CD4-positive, alpha-beta T cell (primary cell): ENCODE data around the gene MED31. TPM values are rescaled to one million over a fixed set of nuclear protein-coding genes. Genes with fewer than 3 reads are reported as not detected.

Source experiments
- ATAC-seq: fragments of 200-7000 bp; cut with Tn5 transposase; one replicate; pipeline ENCODE4 v1.10.0; 2022; ENCODE audit warnings: mild to moderate bottlenecking; ENCODE audit not compliant: poor library complexity
- CTCF ChIA-PET: fragments of 350-600 bp; sonication (Branson Sonifier 250); formaldehyde crosslinking; loops from one replicate; lab custom pipeline; 2021; ENCODE audit warnings: antibody characterized with exemption, inconsistent platforms; lab: Charles Lee
- POLR2A ChIA-PET: fragments of 350-600 bp; sonication (Branson Sonifier 250); formaldehyde crosslinking; loops from one replicate; lab custom pipeline; 2021; ENCODE audit warnings: antibody characterized with exemption, inconsistent platforms; lab: Charles Lee
- DNase-seq, 14 experiments: peaks; one replicate each; pipeline ENCODE4 v3.0.0-alpha.2; 2013 to 2020; ENCODE audit warnings: mixed read lengths in 2 of 14
- H3K27ac ChIP-seq, 2 donors: one replicate each; pipeline versions ENCODE4 v1.5.1 to v1.7.0; 2013; ENCODE audit warnings: low read length in 2 of 2, low read depth in 1 of 2, mild to moderate bottlenecking in 1 of 2
- H3K27me3 ChIP-seq, 2 experiments: 1 replicate in 1 of 2; 2 replicates in 1 of 2; pipeline versions ENCODE4 v1.6.1 to v1.7.0; 2013; ENCODE audit warnings: low read length in 2 of 2, control low read depth in 1 of 2, mild to moderate bottlenecking in 1 of 2, moderate library complexity in 1 of 2; ENCODE audit not compliant: insufficient read depth in 2 of 2, control insufficient read depth in 1 of 2
- H3K36me3 ChIP-seq: one replicate; pipeline ENCODE4 v1.6.1; 2013; ENCODE audit warnings: low read length, control low read depth; ENCODE audit not compliant: insufficient read depth
- H3K4me1 ChIP-seq: one replicate; pipeline ENCODE4 v1.6.1; 2013; ENCODE audit warnings: low read length, control low read depth; ENCODE audit not compliant: insufficient read depth
- H3K4me3 ChIP-seq: one replicate; pipeline ENCODE4 v1.5.1; 2013; ENCODE audit warnings: mild to moderate bottlenecking, low read length, moderate library complexity
- H3K9me3 ChIP-seq, 2 experiments: 1 replicate in 1 of 2; 2 replicates in 1 of 2; pipeline versions ENCODE4 v1.6.1 to v1.7.0; 2013; ENCODE audit warnings: low read length in 2 of 2, mild to moderate bottlenecking in 2 of 2, control low read depth in 1 of 2, moderate library complexity in 1 of 2; ENCODE audit not compliant: control insufficient read depth in 1 of 2, insufficient read depth in 1 of 2
- H3K27ac Mint-ChIP-seq: one replicate; pipeline ENCODE4 v1.8.0; 2020; ENCODE audit warnings: mixed read lengths
- H3K27me3 Mint-ChIP-seq: one replicate; pipeline ENCODE4 v1.8.0; 2021; ENCODE audit warnings: mixed read lengths
- H3K36me3 Mint-ChIP-seq: one replicate; pipeline ENCODE4 v1.8.0; 2021; ENCODE audit warnings: low read depth, mixed read lengths
- H3K4me1 Mint-ChIP-seq: one replicate; pipeline ENCODE4 v1.8.0; 2021; ENCODE audit warnings: low read depth, mixed read lengths
- H3K4me3 Mint-ChIP-seq: one replicate; pipeline ENCODE4 v1.8.0; 2020; ENCODE audit warnings: mild to moderate bottlenecking, mixed read lengths
- H3K9me3 Mint-ChIP-seq: one replicate; pipeline ENCODE4 v1.8.0; 2020; ENCODE audit warnings: mixed read lengths
- CTCF ChIP-seq: fragments of 200-600 bp; IDR thresholded peaks from one replicate; pipeline ENCODE4 v1.8.0; 2022; ENCODE audit warnings: antibody characterized with exemption, mild to moderate bottlenecking
- intact Hi-C, 2 experiments: fragments of 100-400 bp; cut with DNase I in 1 of 2; cut with micrococcal nuclease in 1 of 2; formaldehyde crosslinking; loops; one replicate each; pipeline versions ENCODE4 v1.15.1 to v1.9.0; 2023 to 2025; cut with DNase I, micrococcal nuclease
- total RNA-seq, 174 experiments: library from RNA in 2 of 174; stranded (reverse) in 2 of 174; gene quantifications; one replicate each; pipeline ENCODE4 v1.2.3 and lab custom pipeline; 2021 to 2026

MED31 gene
- total RNA-seq, 2 experiments from 2014 or later, result 31.4 to 32.0 TPM

DNA sequence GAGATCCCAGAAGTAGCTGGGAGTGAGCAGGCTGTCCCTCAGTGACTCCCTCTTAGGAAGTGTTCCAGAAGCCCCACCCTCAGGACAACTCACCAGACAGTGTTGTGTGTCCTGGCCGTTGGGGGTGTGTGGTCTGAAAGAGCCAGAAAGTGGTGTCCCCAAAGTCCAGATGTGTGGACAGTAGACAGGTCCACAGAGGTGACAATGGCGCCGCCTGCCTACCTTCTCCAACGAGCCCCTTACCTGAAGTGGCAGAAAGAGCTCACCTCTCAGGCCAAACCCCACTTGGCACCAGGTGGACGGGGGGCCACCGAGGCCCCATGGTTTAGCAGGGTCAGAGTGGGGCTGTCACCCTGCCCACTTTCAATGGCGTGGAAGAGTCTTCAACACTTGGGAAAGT, 20.0 kb upstream of the MED31 start:
- ChIA-PET CTCF (no interaction called here), POLR2A (no interaction called here)
- no peaks in the 10 kb centered on the region for H3K4me1 Mint-ChIP-seq
- Histone ChIP-seq H3K4me1 (no peaks in the 10 kb centered on the region), H3K27ac (no peak overlapping the region), H3K9me3 (no peaks in the 10 kb centered on the region), H3K27me3 (no peaks in the 10 kb centered on the region), H3K36me3 (peaks cover 6% of the 10 kb centered on the region), H3K4me3 (no peak overlapping the region)
- no peak overlapping the region for H3K4me3 Mint-ChIP-seq
- ATAC-seq, result no peak
- H3K27ac Mint-ChIP-seq, result no peak overlapping the region
- DNase-seq, result no peak
- TF ChIP-seq CTCF, result no peak
- H3K36me3 Mint-ChIP-seq, result peaks cover 13% of the 10 kb centered on the region
- no peaks in the 10 kb centered on the region for H3K9me3 Mint-ChIP-seq
- intact Hi-C loops, result no loop called here
- H3K27me3 Mint-ChIP-seq, result no peaks in the 10 kb centered on the region

- Mint-ChIP-seq H3K36me3 (peaks cover 13% of the 10 kb centered on the region), H3K27ac (no peak overlapping the region), H3K4me1 (peaks cover 3% of the 10 kb centered on the region), H3K4me3 (no peak overlapping the region), H3K27me3 (no peaks in the 10 kb centered on the region), H3K9me3 (no peaks in the 10 kb centered on the region)
- Histone ChIP-seq H3K27ac (no peak overlapping the region), H3K4me1 (peaks cover 2% of the 10 kb centered on the region), H3K36me3 (peaks cover 6% of the 10 kb centered on the region), H3K27me3 (no peaks in the 10 kb centered on the region), H3K4me3 (no peak overlapping the region), H3K9me3 (no peaks in the 10 kb centered on the region)
- no peak for TF ChIP-seq CTCF
- DNase-seq (no peak), ATAC-seq (no peak)
- POLR2A ChIA-PET, result no interaction called here
- CTCF ChIA-PET, result no interaction called here
- intact Hi-C loops, result no loop called here
These were observed 19.6 kb upstream of the MED31 start for GRCh38 chr17:6670999-6671398.

DNA sequence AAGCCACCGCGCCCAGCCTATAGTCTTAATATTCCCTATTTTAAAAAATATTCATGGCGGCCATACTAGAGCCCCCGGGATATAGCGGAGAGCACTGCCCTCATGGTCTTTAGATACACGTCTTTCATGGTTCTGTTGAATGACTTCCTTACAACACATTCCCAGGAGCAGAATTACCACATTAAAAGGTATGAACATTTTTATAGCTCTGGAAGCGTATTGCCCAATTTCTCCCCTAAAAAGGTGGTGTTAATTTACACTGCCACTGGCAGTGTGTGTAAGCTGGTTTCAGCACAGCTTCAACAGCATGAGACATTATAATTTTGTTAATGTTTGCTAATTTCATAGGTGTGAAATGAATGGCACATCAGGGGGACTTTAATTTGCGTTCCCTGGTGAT, 19.2 kb upstream of the MED31 start:
- Histone ChIP-seq H3K36me3 (peaks cover 6% of the 10 kb centered on the region), H3K27me3 (no peaks in the 10 kb centered on the region), H3K4me1 (peaks cover 4% of the 10 kb centered on the region), H3K4me3 (no peak overlapping the region), H3K9me3 (no peaks in the 10 kb centered on the region), H3K27ac (no peak overlapping the region)
- ChIA-PET POLR2A (no interaction called here), CTCF (no interaction called here)
- Mint-ChIP-seq H3K4me1 (peaks cover 4% of the 10 kb centered on the region), H3K4me3 (no peak overlapping the region), H3K27ac (no peak overlapping the region), H3K27me3 (no peaks in the 10 kb centered on the region), H3K9me3 (no peaks in the 10 kb centered on the region), H3K36me3 (peaks cover 13% of the 10 kb centered on the region)
- no peak for DNase-seq
- TF ChIP-seq CTCF, result no peak
- no peak for ATAC-seq
- intact Hi-C loops, result no loop called here
